A673 (cell line): Measurements from ENCODE around the gene CA5B. TPM values are rescaled to one million over a fixed set of nuclear protein-coding genes. Genes with fewer than 3 reads are reported as not detected.
"Not testable (repeated sequence)": the region's sequence is repeated elsewhere in the genome, so short reads cannot be mapped to it uniquely, and the experiment has no call there.

ENCODE experiments used
- BruUV-seq: library from RNA; stranded (reverse); fragments of 400-500 nt; replicated peaks from 2 replicates; lab custom pipeline; 2021; lab: Mats Ljungman, UMichigan
- CTCF ChIA-PET: fragments of 300-600 bp; sonication (Branson Sonifier 250); formaldehyde crosslinking; loops from one replicate; lab custom pipeline; 2022; ENCODE audit warnings: antibody characterized with exemption; lab: Charles Lee
- POLR2A ChIA-PET: fragments of 300-600 bp; sonication (Branson Sonifier 250); formaldehyde crosslinking; loops from one replicate; lab custom pipeline; 2022; ENCODE audit warnings: antibody characterized with exemption; ENCODE audit not compliant: low non-redundant PET; lab: Charles Lee
- DNase-seq: peaks from one replicate; pipeline ENCODE4 v3.0.0-alpha.2; 2015; ENCODE audit warnings: low spot score
- H3K27ac ChIP-seq: fragments of 200-600 bp; sonication (generic); 2 replicates; pipeline ENCODE4 v1.5.1; 2016; ENCODE audit warnings: mixed run types, low read depth, mild to moderate bottlenecking, mixed read lengths, antibody characterized with exemption, low read length; ENCODE audit not compliant: poor library complexity, severe bottlenecking
- H3K27me3 ChIP-seq: fragments of 200-600 bp; sonication (generic); replicated peaks from 2 replicates; pipeline ENCODE4 v1.6.1; 2017; ENCODE audit warnings: mixed run types, low read depth, mild to moderate bottlenecking, mixed read lengths, antibody characterized with exemption, low read length; ENCODE audit not compliant: insufficient read depth, poor library complexity
- H3K36me3 ChIP-seq: fragments of 200-600 bp; sonication (generic); 2 replicates; pipeline ENCODE4 v1.6.1; 2016; ENCODE audit warnings: mixed run types, mild to moderate bottlenecking, mixed read lengths, antibody characterized with exemption, low read length; ENCODE audit not compliant: insufficient read depth, poor library complexity, severe bottlenecking
- H3K4me1 ChIP-seq: fragments of 200-600 bp; sonication (generic); 2 replicates; pipeline ENCODE4 v1.6.1; 2017; ENCODE audit warnings: mixed run types, mild to moderate bottlenecking, mixed read lengths, antibody characterized with exemption, low read length; ENCODE audit not compliant: insufficient read depth, poor library complexity, severe bottlenecking
- H3K4me3 ChIP-seq: fragments of 200-600 bp; sonication (generic); 2 replicates; pipeline ENCODE4 v1.5.1; 2016; ENCODE audit warnings: low read depth, mixed run types, mild to moderate bottlenecking, mixed read lengths, low read length; ENCODE audit not compliant: poor library complexity, severe bottlenecking
- H3K9me3 ChIP-seq: fragments of 200-600 bp; sonication (generic); 2 replicates; pipeline ENCODE4 v1.6.1; 2016; ENCODE audit warnings: mixed run types, low read depth, mild to moderate bottlenecking, mixed read lengths, antibody characterized with exemption, low read length; ENCODE audit not compliant: poor library complexity, severe bottlenecking
- EZH2 ChIP-seq: fragments of 200-600 bp; sonication (generic); IDR thresholded peaks from 2 replicates; pipeline ENCODE4 v1.6.1; 2017; ENCODE audit warnings: borderline replicate concordance, low read depth, mild to moderate bottlenecking, mixed read lengths, antibody characterized with exemption, low read length; ENCODE audit not compliant: poor library complexity, severe bottlenecking
- intact Hi-C: fragments of 100-400 bp; cut with micrococcal nuclease; formaldehyde crosslinking; loops from one replicate; pipeline ENCODE4 v1.10.0; 2022; ENCODE audit not compliant: unreplicated experiment
- total RNA-seq: library from RNA; stranded (reverse); gene quantifications from 2 replicates; pipeline ENCODE4 v1.2.3, GENCODE V29; 2021
- TF ChIP-seq, protein P1 (sequence below): fragments of 300-800, 200-600 bp; sonication (generic); conservative IDR thresholded peaks from 2 replicates; pipeline ENCODE4 v1.5.1; 2017; ENCODE audit warnings: low read depth, mild to moderate bottlenecking, antibody characterized with exemption, low read length, moderate library complexity, mixed read lengths

CA5B gene
- total RNA-seq, 1 experiment from 2014 or later, result 9.4 TPM

- TF ChIP-seq EZH2, result no peak
- TF ChIP-seq, protein P1, sequence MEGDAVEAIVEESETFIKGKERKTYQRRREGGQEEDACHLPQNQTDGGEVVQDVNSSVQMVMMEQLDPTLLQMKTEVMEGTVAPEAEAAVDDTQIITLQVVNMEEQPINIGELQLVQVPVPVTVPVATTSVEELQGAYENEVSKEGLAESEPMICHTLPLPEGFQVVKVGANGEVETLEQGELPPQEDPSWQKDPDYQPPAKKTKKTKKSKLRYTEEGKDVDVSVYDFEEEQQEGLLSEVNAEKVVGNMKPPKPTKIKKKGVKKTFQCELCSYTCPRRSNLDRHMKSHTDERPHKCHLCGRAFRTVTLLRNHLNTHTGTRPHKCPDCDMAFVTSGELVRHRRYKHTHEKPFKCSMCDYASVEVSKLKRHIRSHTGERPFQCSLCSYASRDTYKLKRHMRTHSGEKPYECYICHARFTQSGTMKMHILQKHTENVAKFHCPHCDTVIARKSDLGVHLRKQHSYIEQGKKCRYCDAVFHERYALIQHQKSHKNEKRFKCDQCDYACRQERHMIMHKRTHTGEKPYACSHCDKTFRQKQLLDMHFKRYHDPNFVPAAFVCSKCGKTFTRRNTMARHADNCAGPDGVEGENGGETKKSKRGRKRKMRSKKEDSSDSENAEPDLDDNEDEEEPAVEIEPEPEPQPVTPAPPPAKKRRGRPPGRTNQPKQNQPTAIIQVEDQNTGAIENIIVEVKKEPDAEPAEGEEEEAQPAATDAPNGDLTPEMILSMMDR, result no peak
- POLR2A ChIA-PET, result no interaction called here
- intact Hi-C loops, result no loop called here
- BruUV-seq, result no TSS peak
- Histone ChIP-seq H3K9me3 (no peaks in the 10 kb centered on the region), H3K27ac (no peak overlapping the region), H3K27me3 (no peaks in the 10 kb centered on the region), H3K36me3 (no peaks in the 10 kb centered on the region), H3K4me1 (no peaks in the 10 kb centered on the region), H3K4me3 (no peak overlapping the region)
- CTCF ChIA-PET, result no interaction called here
- DNase-seq, result no peak
Measured at GRCh38 chrX:15723887-15724517, 14.1 kb upstream of the CA5B start.

- no peaks in the 10 kb centered on the region for H3K36me3 ChIP-seq
- BruUV-seq, result no TSS peak
- TF ChIP-seq EZH2, result no peak
- TF ChIP-seq, protein P1, result no peak
- POLR2A ChIA-PET, result no interaction called here
- no peak overlapping the region for H3K4me3 ChIP-seq
- no peaks in the 10 kb centered on the region for H3K27me3 ChIP-seq
- no peaks in the 10 kb centered on the region for H3K9me3 ChIP-seq
- DNase-seq, result no peak
- no peaks in the 10 kb centered on the region for H3K4me1 ChIP-seq
- intact Hi-C loops, result no loop called here
- H3K27ac ChIP-seq, result no peak overlapping the region
- CTCF ChIA-PET, result no interaction called here
Measured at GRCh38 chrX:15724911-15725310, 13.2 kb upstream of the CA5B start.

- H3K4me1 ChIP-seq, H3K27ac ChIP-seq, intact Hi-C loops, H3K9me3 ChIP-seq, BruUV-seq, DNase-seq, H3K4me3 ChIP-seq, CTCF ChIA-PET, H3K27me3 ChIP-seq, POLR2A ChIA-PET, H3K36me3 ChIP-seq: not testable (repeated sequence)
Measured at GRCh38 chrX:15731368-15731767, 6.7 kb upstream of the CA5B start.
